HCT116 (cell line): ENCODE measurements around the gene WDR64. TPM values are rescaled to one million over a fixed set of nuclear protein-coding genes. Genes with fewer than 3 reads are reported as not detected.

Source experiments
- ATAC-seq: fragments of 200-7000 bp; cut with Tn5 transposase; 2 replicates; pipeline ENCODE4 v1.9.1; 2020; ENCODE audit warnings: mild to moderate bottlenecking, moderate library complexity
- BruUV-seq: library from RNA; stranded (reverse); fragments of 400-500 nt; replicated peaks from 2 replicates; lab custom pipeline; 2021; lab: Mats Ljungman, UMichigan
- CTCF ChIA-PET: fragments of 300-600 bp; sonication (Branson Sonifier 250); formaldehyde crosslinking; loops from one replicate; lab custom pipeline; 2021; ENCODE audit warnings: antibody characterized with exemption; lab: Charles Lee
- POLR2A ChIA-PET: fragments of 300-600, 350-600 bp; sonication (Branson Sonifier 250); formaldehyde crosslinking; loops from one replicate; lab custom pipeline; 2021; ENCODE audit warnings: antibody characterized with exemption; lab: Charles Lee
- RAD21 ChIA-PET, 2 experiments: fragments of 300-600 bp; sonication (Branson Sonifier 250); formaldehyde crosslinking; loops; one replicate each; lab custom pipeline; 2023; ENCODE audit warnings: low total read pairs in 2 of 2; ENCODE audit not compliant: uncharacterized antibody in 2 of 2, unreplicated experiment in 2 of 2, low non-redundant PET in 1 of 2; lab: Charles Lee
- DNase-seq: peaks from one replicate; pipeline ENCODE4 v3.0.0-alpha.2; 2010; ENCODE audit warnings: low read depth, low spot score
- H2AFZ ChIP-seq: fragments of 200-600 bp; shearing (Covaris generic), sonication (generic); 2 replicates; pipeline ENCODE4 v1.6.1; 2017; ENCODE audit warnings: low read depth, mixed run types, mixed read lengths, antibody characterized with exemption, low read length; ENCODE audit not compliant: poor library complexity, severe bottlenecking
- H3K27ac ChIP-seq: 2 replicates; pipeline ENCODE4 v1.5.1; 2012; ENCODE audit warnings: low read depth, low read length
- H3K27me3 ChIP-seq: fragments of 200-600 bp; sonication (generic); 2 replicates; pipeline ENCODE4 v1.6.1; 2016; ENCODE audit warnings: mixed run types, low read length, mixed read lengths; ENCODE audit not compliant: insufficient read depth
- H3K36me3 ChIP-seq, 2 experiments: fragments of 200-500 bp in 1 of 2; fragments of 200-600 bp in 1 of 2; sonication (Bioruptor generic) in 1 of 2; sonication (generic) in 1 of 2; 2 replicates each; pipeline versions ENCODE4 v1.5.1 to v1.6.1; 2014 to 2016; ENCODE audit warnings: low read length in 2 of 2, inconsistent platforms in 1 of 2, mixed read lengths in 1 of 2, mixed run types in 1 of 2; ENCODE audit not compliant: insufficient read depth in 2 of 2, control insufficient read depth in 1 of 2
- H3K4me1 ChIP-seq, 2 experiments: fragments of 200-600 bp in 1 of 2; sonication (generic) in 1 of 2; 2 replicates each; pipeline versions ENCODE4 v1.5.1 to v1.6.1; 2012 to 2017; ENCODE audit warnings: low read length in 2 of 2, inconsistent platforms in 1 of 2, mild to moderate bottlenecking in 1 of 2, mixed read lengths in 1 of 2, mixed run types in 1 of 2, moderate library complexity in 1 of 2; ENCODE audit not compliant: insufficient read depth in 2 of 2, control insufficient read depth in 1 of 2
- H3K4me2 ChIP-seq: fragments of 200-600 bp; sonication (generic); 2 replicates; pipeline ENCODE4 v1.6.1; 2017; ENCODE audit warnings: mixed run types, low read length, mixed read lengths
- H3K4me3 ChIP-seq, 2 experiments: fragments of 200-600 bp in 1 of 2; sonication (generic) in 1 of 2; replicated peaks in 1 of 2; 2 replicates each; pipeline ENCODE4 v1.5.1; 2011 to 2016; ENCODE audit warnings: low read length in 2 of 2, control low read depth in 1 of 2, low read depth in 1 of 2, mild to moderate bottlenecking in 1 of 2, mixed read lengths in 1 of 2, mixed run types in 1 of 2
- H3K79me2 ChIP-seq: fragments of 200-600 bp; sonication (generic); 2 replicates; pipeline ENCODE4 v1.6.1; 2017; ENCODE audit warnings: mild to moderate bottlenecking, mixed run types, low read length, moderate library complexity, mixed read lengths; ENCODE audit not compliant: insufficient read depth
- H3K9ac ChIP-seq: fragments of 200-600 bp; sonication (generic); 2 replicates; pipeline ENCODE4 v1.6.1; 2016; ENCODE audit warnings: low read length, mixed read lengths
- H3K9me2 ChIP-seq: fragments of 200-600 bp; sonication (generic), shearing (Covaris generic); 2 replicates; pipeline ENCODE4 v1.6.1; 2017; ENCODE audit warnings: mixed run types, mild to moderate bottlenecking, moderate library complexity; ENCODE audit not compliant: insufficient read depth
- H3K9me3 ChIP-seq, 2 experiments: fragments of 200-500 bp in 1 of 2; fragments of 200-600 bp in 1 of 2; sonication (Bioruptor generic) in 1 of 2; sonication (generic) in 1 of 2; 2 replicates each; pipeline ENCODE4 v1.6.1; 2014 to 2017; ENCODE audit warnings: low read length in 2 of 2, mixed read lengths in 2 of 2, inconsistent platforms in 1 of 2, low read depth in 1 of 2, mild to moderate bottlenecking in 1 of 2, mixed run types in 1 of 2, moderate library complexity in 1 of 2; ENCODE audit not compliant: control insufficient read depth in 1 of 2, insufficient read depth in 1 of 2
- H4K20me1 ChIP-seq: fragments of 200-600 bp; sonication (generic), shearing (Covaris generic); 2 replicates; pipeline ENCODE4 v1.6.1; 2017; ENCODE audit warnings: mixed run types, mild to moderate bottlenecking, moderate library complexity; ENCODE audit not compliant: insufficient read depth
- ATF3 ChIP-seq: IDR thresholded peaks from 2 replicates; pipeline ENCODE4 v1.6.1; 2012
- CBX3 ChIP-seq: IDR thresholded peaks from 2 replicates; pipeline ENCODE4 v1.6.1; 2012; ENCODE audit warnings: low read depth
- CEBPB ChIP-seq: IDR thresholded peaks from 2 replicates; pipeline ENCODE4 v1.6.1; 2012; ENCODE audit warnings: low read depth
- EGR1 ChIP-seq: IDR thresholded peaks from 2 replicates; pipeline ENCODE4 v1.6.1; 2012; ENCODE audit warnings: low read depth
- ELF1 ChIP-seq: IDR thresholded peaks from 2 replicates; pipeline ENCODE4 v1.6.1; 2012; ENCODE audit warnings: low read depth, borderline replicate concordance
- JUND ChIP-seq: IDR thresholded peaks from 2 replicates; pipeline ENCODE4 v1.6.1; 2012
- MAX ChIP-seq: IDR thresholded peaks from 2 replicates; pipeline ENCODE4 v1.6.1; 2012
- RAD21 ChIP-seq: IDR thresholded peaks from 2 replicates; pipeline ENCODE4 v1.6.1; 2012; ENCODE audit warnings: low read depth, mild to moderate bottlenecking
- ZNF274 ChIP-seq: fragments of 200-500 bp; sonication (Bioruptor generic); IDR thresholded peaks from 2 replicates; pipeline ENCODE4 v1.6.1; 2014; ENCODE audit warnings: mild to moderate bottlenecking, low read depth, low read length, inconsistent platforms
- intact Hi-C: fragments of 100-400 bp; cut with micrococcal nuclease; formaldehyde crosslinking; loops from 2 replicates; pipeline ENCODE4 v1.10.0; 2022
- total RNA-seq: library from RNA; stranded (reverse); gene quantifications from one replicate; pipeline ENCODE4 v1.2.1, GENCODE V29; 2021; ENCODE audit not compliant: unreplicated experiment

Gene WDR64
- total RNA-seq, 1 experiment from 2014 or later: not detected

GRCh38 chr1:241749945-241750695 is 98.0 kb downstream of the WDR64 start:
- POLR2A ChIA-PET: no interaction called here
- H3K4me1 ChIP-seq: no peaks in the 10 kb centered on the region
- ATAC-seq (no peak), DNase-seq (no peak)
- H3K36me3 ChIP-seq: no peaks in the 10 kb centered on the region
- CTCF ChIA-PET: no interaction called here
- no peaks in the 10 kb centered on the region for H3K27me3 ChIP-seq
- RAD21 ChIA-PET: no interaction called here
- H2AFZ ChIP-seq: no peak overlapping the region
- H3K27ac ChIP-seq: no peak overlapping the region
- no peaks in the 10 kb centered on the region for H3K79me2 ChIP-seq
- H3K4me2 ChIP-seq: no peak overlapping the region
- no peaks in the 10 kb centered on the region for H4K20me1 ChIP-seq
- H3K4me3 ChIP-seq: no peak overlapping the region
- TF ChIP-seq CEBPB: no peak; the same call in 1 of the 2 replicates
- no peak for TF ChIP-seq CBX3
- intact Hi-C loops: no loop called here
- H3K9me2 ChIP-seq: no peaks in the 10 kb centered on the region
- BruUV-seq: no TSS peak
- no peak overlapping the region for H3K9ac ChIP-seq
- H3K9me3 ChIP-seq: no peaks in the 10 kb centered on the region

GRCh38 chr1:241751524-241751923 is 99.4 kb downstream of the WDR64 start:
- Histone ChIP-seq H3K9me3 (no peaks in the 10 kb centered on the region), H3K27ac (no peak overlapping the region), H3K4me1 (no peaks in the 10 kb centered on the region), H4K20me1 (no peaks in the 10 kb centered on the region), H3K27me3 (no peaks in the 10 kb centered on the region), H3K9ac (no peak overlapping the region), H3K36me3 (no peaks in the 10 kb centered on the region), H3K4me2 (no peak overlapping the region)
- CTCF ChIA-PET: no interaction called here
- no peak for ATAC-seq
- intact Hi-C loops: no loop called here
- RAD21 ChIA-PET: no interaction called here
- TF ChIP-seq RAD21 (no peak), EGR1 (no peak), JUND (no peak), MAX (no peak), ELF1 (no peak), ATF3 (no peak), ZNF274 (no peak)
- TF ChIP-seq, all 23 proteins: peak for 0
- H3K79me2 ChIP-seq: no peaks in the 10 kb centered on the region
- BruUV-seq: no TSS peak
- POLR2A ChIA-PET: no interaction called here
- H3K4me3 ChIP-seq: no peak overlapping the region
- no peak for DNase-seq
- no peaks in the 10 kb centered on the region for H3K9me2 ChIP-seq
- no peak overlapping the region for H2AFZ ChIP-seq
